ENCODE data around the gene SMCP.

Gene SMCP

DNA sequence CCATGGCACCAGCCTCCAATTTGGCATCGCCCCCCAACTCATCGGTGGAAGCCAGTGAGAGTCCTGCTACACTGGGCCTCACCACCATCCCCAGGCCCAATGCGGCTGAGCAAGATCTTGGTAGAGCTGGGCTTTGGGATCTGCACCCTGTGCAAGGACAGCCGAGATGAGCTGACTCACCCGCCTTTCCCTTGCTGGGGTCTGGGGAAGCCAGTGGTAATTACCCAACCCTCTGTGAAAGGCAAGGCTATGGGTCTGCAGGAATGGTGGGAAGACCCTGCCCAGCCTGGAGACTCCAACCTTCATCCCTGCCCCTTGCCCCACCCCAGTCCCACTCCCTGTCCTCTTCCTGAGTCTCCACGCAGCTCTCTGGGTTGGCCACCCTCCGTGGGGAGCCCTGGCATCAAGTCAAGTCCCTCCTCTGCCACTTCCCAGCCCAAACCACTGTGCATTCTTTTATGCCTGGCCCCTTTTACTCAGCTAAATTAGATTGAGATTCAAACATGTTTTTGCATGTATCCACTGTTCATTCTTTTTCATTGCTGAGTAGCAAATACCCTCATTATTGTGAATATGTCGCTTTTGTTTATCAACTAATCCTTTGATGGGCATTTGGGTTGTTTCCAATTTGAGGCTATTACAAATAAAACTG lies 8.8 kb downstream of the SMCP start:
- DNase-seq: no peak

DNA sequence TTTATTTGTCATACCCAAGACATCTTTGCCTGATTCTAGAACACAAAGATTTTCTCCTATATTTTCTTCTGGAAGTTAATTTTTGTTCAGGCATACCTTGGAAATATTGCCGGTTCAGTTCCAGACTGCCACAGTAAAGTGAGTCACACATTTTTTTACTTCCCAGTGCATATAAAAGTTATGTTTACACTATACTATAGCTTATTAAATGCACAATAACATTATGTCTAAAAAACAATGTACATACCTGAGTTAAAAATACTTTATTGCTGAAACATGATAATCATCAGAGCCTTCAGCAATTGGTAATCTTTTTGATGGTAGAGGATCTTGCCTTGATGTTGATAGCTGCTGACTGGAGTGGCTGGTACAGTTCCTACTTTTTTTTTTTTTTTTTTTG lies 10.0 kb downstream of the SMCP start:
- DNase-seq: no peak

DNA sequence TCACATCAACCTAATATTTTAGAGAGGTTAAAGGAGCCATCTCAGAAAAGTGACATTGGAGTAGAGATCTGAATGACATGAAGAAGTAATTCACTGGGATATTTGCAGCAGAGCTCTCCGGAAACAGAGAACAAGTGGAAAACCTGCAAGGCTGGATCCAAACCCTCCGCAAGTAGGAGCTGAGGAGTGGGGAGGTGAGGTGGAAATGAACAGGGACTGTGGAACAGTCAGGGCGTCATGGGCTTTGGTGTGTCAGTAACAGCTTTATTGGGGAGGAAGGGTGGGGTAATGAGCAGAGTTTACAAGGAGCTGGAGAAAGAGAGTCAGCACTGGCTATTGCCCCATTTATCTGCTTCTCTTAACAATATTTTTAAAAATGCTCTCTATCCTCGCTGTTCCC lies 20.9 kb downstream of the SMCP start:
- DNase-seq: no peak

DNA sequence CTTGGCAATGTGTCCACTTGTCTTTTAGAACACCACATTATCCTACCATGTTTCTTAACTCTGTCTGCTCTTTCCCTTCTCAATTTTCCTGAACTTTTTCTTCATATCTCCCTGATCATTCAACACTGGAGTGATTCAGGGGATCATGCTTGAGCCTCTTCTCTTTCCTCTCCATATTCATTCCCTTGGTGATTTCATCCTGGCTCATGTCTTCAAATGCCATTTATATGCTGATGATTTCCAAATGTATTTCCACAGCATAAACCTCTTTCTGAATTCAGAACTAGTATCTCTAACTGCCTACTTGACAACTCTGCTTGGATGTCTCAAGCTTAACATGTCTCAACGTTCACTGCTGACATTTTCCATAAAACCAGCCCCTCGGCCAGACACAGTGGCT lies 21.8 kb downstream of the SMCP start:
- DNase-seq: no peak

DNA sequence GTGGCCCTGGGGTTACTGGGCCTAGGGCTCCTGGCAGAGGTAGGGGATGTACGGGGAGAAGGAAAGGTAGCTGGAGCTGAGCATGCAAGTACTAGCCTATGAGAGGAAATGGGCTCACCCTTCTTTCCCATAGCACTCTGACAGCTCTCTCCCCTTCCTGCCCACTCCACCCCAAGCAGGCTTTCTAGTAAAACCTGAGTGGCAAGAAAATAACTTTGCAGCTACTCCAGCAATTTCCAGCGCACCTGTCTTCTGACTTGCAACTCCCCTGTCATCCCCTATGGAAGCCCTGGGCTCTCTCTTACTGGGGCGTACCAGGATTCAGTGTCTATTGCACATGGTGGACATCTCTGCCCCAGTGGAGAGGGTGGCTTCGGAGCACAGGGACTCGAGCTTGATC lies 23.5 kb downstream of the SMCP start:
- no peak for DNase-seq

DNA sequence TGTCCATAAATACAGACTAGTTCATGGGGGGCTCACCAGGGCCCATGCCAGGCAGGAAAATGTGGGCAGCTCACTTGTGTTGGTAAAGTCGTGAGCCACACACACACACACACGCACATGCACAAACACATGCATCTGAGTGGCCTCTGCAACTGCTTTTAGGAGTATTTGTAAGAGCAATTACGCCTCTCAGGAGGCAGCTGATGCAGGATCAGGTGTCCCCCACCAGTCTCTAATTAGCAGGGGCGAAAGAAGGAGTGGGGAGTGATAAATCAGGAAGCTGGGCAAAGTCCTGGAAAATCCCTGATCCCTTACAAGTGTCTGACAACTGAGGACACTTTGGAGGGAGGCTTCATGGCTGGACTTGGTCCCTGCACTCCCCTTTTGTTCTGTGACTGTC lies 24.5 kb downstream of the SMCP start:
- DNase-seq: no peak

DNA sequence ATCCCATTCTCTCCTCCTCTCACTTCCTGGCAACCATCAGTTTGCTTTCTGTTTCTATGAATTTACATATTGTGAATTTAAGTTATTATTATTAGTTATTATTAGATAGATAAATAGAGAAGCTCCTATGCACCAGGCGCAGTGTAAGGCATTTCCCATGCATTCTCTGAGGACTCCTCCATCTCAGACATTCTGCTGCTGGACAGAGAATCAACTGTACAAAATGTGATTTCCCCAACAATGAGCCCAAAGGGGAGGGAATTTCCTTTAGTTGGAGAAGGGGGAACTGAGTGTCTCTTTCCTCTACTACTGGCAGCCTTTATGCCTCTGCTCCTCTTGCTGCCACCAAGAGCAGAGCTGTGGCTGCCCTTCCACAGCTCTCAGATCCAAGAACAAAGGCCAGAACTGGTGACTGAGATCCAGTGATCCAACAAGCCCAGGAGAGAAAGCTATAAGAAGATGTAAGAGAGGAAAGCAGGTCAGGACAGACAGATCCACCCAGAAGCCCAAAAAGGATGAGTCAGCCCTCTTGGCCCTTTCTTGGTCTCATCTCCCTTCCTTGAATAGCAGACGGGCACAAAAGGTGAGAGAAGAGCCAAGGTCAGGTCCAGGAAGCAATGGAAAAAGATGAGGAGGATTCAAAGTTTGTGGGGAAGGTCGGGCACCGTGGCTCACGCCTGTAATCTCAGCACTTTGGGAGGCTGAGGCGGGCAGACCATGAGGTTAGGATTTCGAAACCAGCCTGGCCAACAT lies 26.7 kb downstream of the SMCP start:
- no peak for DNase-seq

DNA sequence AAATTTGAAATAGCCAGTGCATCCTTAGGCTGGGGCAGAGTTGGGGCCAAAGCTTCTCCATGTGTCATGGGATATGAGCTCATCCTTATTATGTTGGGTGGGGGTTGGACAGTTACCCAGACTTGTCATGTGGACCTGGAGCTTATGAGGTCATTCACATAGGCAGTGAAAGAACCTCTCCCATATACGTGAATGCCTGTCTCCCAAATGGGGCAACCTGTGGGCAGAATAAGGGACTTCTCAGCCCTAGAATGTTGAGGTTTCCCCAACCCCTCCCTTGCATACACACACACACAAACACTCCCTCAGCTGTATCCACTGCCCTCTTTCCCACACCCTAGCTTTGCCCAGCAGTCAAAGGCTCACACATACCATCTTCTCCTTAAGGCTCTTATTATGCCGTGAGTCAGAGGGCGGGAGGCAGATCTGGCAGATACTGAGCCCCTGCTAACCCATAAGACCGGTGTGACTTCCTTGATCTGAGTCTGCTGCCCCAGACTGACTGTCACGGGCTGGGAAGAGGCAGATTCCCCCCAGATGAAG lies 28.0 kb downstream of the SMCP start:
- peak; percentile 77 for DNase-seq

DNA sequence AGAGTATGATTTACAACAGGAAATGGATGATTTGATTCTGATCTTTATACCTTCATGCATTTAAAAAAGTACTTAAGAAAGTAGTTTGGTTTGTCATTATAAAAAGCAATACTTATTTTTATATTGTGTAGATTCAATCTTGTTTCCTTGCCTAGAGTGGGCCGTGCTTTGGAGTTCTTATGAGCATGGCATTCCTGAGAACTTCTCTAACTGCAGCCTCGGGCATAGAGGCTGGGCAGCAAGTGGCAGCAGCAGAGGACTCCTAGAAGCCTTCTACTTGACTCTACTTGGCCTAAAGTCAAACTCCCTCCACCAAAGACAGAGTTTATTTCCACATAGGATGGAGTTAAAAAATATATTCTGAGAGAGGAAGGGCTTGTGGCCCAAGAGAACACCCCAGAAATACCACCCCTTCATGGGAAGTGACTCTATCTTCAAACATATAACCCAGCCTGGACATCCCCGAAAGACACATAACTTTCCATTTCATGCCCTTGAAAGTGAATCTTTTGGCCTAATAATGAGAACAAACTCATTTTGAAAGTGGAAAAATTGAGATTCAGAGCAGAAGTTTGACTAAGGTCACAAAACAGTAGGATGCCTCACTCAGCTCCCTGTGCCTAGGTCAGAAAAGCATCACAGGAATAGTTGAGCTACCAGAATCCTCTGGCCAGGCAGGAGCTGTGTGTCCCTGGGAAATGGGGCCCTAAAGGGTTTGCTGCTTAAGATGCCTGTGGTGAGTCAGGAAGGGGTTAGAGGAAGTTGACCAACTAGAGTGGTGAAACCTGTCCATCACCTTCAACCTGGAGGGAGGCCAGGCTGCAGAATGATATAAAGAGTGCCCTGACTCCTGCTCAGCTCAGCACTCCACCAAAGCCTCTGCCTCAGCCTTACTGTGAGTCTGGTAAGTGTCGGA lies 29.8 kb downstream of the SMCP start, which contains the start of gene IVL:
TSS of gene IVL (plus strand) at position 861 of the 916 bp plus-strand sequence. CDS start 1,252 bp downstream, outside the sequence.
- peak; percentile 15 for DNase-seq

DNA sequence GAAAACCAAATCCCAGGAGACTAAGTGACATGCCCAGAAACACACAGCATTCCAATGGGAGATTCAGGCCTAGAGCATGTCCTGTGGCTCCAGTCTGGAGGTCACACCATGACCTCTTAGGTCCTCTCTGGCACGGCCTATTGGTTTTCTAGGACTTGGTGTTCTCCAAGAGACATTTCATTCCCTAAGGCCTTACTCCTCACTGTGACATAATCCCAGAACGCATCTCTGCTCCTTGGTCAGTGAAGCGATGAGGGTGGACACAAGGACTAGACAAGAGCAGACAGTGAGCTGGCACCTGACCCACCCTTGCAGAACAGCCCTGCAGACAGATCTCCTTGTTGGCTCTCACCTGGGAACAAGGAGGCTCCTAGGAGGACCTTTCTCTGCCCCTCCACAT lies 31.1 kb downstream of the SMCP start:
- no peak for DNase-seq

DNA sequence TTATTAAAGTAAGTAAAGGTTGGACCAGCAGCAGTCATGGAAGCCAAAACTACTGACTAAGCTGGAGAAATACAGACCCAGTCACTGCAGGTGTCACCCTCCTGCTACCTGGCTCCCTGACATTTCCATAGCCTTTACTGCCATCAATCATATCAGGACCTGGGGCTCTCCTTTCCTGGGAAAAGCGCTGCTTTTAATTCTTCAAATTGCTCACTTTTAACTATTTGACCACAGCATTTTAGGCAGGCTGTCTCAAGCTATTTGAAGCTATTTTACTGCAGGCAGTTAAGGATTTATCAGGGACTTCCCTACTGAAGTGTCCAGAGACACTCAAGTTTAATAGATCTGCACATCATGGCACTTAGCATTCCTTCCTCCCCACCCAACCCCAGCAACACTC lies 34.3 kb downstream of the SMCP start:
- DNase-seq: no peak

DNA sequence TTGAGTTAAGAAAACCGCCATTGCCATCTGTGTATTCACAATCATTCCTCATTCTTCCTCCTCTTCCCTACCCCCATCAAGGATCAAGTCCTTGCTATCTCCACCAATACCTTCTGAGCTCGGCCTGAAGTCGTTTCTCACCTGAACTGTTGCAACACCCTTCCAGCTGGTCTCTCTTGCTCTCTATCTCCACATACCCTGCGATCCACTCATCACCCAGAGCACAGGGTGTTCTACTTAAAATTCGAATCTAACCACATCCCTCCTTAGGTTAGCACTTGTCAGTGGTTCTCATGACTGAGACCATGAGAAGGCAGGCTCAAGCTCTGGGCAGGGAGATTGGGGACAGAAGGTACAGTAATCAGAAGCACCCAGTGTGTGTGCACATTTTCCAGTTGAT lies 34.8 kb downstream of the SMCP start:
- no peak for DNase-seq

DNA sequence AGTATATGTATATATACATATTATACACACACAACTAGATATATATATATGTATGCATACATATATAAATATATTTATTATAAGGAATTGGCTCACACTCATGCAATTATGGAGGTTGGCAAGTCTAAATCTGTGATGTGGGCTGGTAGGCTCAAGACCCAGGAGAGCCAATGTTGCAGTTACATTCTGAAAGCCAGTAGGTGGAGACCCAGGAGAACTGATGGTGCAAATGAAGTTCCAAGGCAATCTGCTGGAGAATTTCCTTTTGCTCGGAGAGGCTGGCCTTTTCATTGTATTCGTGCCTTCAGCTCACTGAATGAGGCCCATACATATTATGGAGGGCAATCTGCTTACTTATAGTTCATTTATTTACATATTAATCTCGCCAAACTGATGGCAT lies 39.7 kb downstream of the SMCP start:
- no peak for DNase-seq

DNA sequence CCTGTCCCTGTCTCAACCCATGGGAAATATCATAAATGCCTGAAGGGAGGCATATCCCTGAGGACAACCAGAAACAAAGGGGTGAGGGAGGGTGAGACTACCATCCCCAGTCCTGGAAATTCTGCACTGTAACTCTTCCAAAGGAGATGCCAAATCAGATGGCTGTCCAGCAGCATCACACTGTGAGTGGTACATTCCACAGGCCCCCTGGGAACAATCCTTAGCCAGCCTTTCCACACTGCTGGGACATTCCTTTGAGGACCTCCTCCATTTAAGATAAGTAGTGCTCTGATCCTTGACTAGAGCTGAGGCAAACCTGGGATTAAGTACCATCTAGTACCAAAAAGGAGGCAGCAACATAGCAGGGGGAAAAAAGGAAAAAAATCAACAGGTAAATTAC lies 40.9 kb downstream of the SMCP start:
- DNase-seq: peak; percentile 22

DNA sequence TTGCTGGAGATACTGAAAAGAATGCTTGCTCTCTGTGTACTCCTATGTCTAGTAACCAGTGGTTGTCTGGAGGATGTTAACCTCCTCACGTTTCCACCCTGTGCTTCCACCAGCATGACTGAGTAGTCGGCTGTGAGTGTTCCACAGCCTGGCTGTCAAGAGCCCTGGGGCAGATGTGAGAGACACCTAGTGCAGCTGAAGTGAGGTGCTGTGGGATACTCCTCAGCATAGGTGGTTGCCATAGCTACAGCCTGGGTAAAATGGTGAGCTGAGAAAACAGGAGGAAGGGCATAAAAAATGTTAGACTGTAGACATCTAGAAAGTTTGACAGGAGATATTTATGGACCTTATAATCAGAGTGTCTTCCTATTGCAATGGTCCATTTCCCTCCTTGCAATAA lies 46.1 kb downstream of the SMCP start:
- no peak for DNase-seq

DNA sequence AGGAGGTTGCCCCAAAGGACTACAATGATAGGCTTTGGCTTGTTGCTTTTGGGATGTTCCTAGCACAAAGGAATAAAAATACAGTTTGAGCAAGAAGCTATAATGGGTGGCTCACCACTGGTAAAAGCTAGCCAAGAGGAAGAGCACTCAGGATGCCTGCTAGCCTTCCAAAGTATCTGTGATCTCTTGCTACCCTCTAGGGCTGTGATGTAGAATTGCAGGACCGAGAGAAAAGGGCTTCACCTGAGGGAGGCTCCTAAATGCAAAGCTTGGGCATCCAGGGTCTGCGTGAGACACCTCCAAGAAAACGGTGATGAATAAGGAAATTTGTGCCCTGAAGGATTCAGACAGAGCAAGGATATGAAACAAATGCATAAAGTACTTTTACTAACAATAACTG lies 48.0 kb downstream of the SMCP start:
- peak; percentile 27 for DNase-seq

DNA sequence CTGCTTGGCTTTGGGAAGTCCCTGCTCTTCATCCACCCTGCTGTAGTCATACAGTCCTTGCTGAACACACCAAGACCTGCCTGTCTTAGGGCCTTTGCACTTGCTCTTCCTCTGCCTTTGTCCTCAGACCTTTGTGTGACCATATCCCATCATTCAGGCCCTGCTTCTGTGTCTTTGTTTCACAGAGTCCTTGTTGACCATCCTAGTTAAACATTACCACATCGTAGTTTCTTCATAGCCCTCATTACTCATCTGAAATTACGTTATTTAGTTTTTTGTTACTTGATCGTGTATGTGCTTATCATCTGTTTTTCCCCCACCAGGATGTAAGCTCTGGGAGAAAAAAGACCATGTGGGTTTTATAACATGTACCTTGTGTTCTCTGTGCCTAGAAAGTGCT lies 50.5 kb downstream of the SMCP start:
- no peak for DNase-seq

DNA sequence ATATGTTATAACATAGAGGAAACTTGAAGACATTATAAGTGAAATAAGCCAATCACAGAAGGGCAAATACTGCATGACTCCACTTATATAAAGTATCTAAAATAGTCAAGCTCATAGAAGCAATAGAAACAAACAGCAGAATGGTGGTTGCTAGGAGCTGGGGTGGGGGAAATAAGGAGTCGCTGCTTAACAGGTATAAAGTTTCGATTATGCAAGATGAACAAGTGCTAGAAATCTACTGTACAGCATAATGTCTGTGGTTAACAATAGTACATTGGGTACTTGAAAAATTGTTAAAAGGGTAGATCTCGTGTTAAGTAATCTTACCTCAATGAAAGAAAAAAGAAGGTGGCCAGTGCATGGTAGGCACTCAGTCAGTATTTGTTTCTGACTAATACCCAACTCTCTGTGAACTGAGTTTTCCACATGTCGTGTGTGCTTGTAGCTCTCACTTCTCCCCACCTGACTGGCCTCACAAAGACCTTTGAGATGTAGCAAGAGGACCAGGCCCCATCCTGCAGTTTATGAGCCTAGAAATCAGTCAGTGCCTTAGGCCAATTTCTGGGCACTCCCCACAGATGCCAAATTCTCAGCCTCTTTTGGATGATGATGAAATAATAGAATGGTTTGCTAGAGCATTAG lies 54.2 kb downstream of the SMCP start:
- no peak for DNase-seq

DNA sequence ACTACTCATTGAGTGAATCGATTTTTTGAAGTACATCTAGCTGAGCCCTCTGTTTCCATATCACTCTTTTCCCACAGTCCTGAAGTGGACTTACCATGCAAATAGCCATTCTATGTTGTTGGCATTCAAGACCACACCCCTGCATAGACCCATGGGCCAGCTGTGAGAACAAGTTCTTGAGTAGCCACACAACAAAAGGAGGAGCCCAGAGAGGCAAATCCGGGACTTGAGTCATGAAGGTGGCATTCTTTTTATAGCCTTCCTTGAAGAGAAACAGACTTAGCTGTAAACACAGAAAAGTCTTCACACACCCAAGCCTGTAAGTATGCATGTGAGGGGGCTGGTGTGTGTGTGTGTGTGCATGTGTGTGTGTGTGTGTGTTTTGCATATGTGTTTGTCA lies 55.1 kb downstream of the SMCP start:
- DNase-seq: no peak

All from fibroblast of skin of right quadriceps (primary cell).